ENCODE data around the gene PTH1R. TPM values are rescaled to one million over a fixed set of nuclear protein-coding genes. Genes with fewer than 3 reads are reported as not detected.

Gene PTH1R
- polyA plus RNA-seq, 1 donor (not counting 4 experiments of a cell fraction or from before 2014, with no cell fraction given) = not detected

GRCh38 chr3:46884427-46884826, 6.9 kb downstream of the PTH1R start:
- TF ChIP-seq CTCF (optimal IDR thresholded peaks at IDR 0.05 in 1 of 3, IDR thresholded peaks at IDR 0.05 in 1 of 3, conservative IDR thresholded peaks at IDR 0.05 in 1 of 3; ENCODE audit: extremely low read depth in 1 of 3, insufficient read depth in 2 of 3, low read length in 3 of 3) (no peak), EZH2 (IDR thresholded peaks at IDR 0.05; ENCODE audit: low read length) (peak; percentile 7)
- no peak for FAIRE-seq
- Histone ChIP-seq H3K4me1 (ENCODE audit: control insufficient read depth, extremely low read depth, insufficient read depth, low read length) (no peaks in the 10 kb centered on the region), H3K79me2 (ENCODE audit: control insufficient read depth, insufficient read depth, low read length) (no peaks in the 10 kb centered on the region), H3K27me3 (ENCODE audit: control insufficient read depth, extremely low read depth, insufficient read depth, low read length) (peaks cover 56% of the 10 kb centered on the region), H3K4me2 (ENCODE audit: control insufficient read depth, extremely low read depth, insufficient read depth, low read depth, low read length) (no peak overlapping the region), H3K9ac (ENCODE audit: control insufficient read depth, extremely low read depth, insufficient read depth, low read length) (no peak overlapping the region), H3K4me3 (ENCODE audit: control insufficient read depth in 2 of 3, extremely low read depth in 1 of 3, insufficient read depth in 2 of 3, low read depth in 1 of 3, low read length in 3 of 3) (no peak overlapping the region), H3K27ac (ENCODE audit: control insufficient read depth, insufficient read depth, low read length) (no peak overlapping the region), H2AFZ (ENCODE audit: control insufficient read depth, low read length) (no peak overlapping the region), H4K20me1 (ENCODE audit: control insufficient read depth, extremely low read depth, insufficient read depth, low read length) (no peaks in the 10 kb centered on the region), H3K36me3 (ENCODE audit: control insufficient read depth in 2 of 2, extremely low read depth in 1 of 2, insufficient read depth in 2 of 2, low read length in 2 of 2) (no peaks in the 10 kb centered on the region), H3K9me3 (ENCODE audit: control insufficient read depth, low read depth, low read length) (no peaks in the 10 kb centered on the region), H3K9me1 (ENCODE audit: control insufficient read depth, extremely low read depth, insufficient read depth, low read length) (no peaks in the 10 kb centered on the region)
- DNase-seq (ENCODE audit: low read depth, low spot score) = no peak
- dilution Hi-C loops (cut with MboI; ENCODE audit: extremely low pct_ligation_motif_present, low sequenced_read_pairs) = no loop called here

GRCh38 chr3:46884929-46885328, 7.4 kb downstream of the PTH1R start:
- Histone ChIP-seq H3K4me2 (ENCODE audit: control insufficient read depth, extremely low read depth, insufficient read depth, low read depth, low read length) (no peak overlapping the region), H2AFZ (ENCODE audit: control insufficient read depth, low read length) (no peak overlapping the region), H3K36me3 (ENCODE audit: control insufficient read depth in 2 of 2, extremely low read depth in 1 of 2, insufficient read depth in 2 of 2, low read length in 2 of 2) (no peaks in the 10 kb centered on the region), H3K79me2 (ENCODE audit: control insufficient read depth, insufficient read depth, low read length) (no peaks in the 10 kb centered on the region), H4K20me1 (ENCODE audit: control insufficient read depth, extremely low read depth, insufficient read depth, low read length) (no peaks in the 10 kb centered on the region), H3K27me3 (ENCODE audit: control insufficient read depth, extremely low read depth, insufficient read depth, low read length) (peaks cover 56% of the 10 kb centered on the region), H3K4me3 (ENCODE audit: control insufficient read depth in 2 of 3, extremely low read depth in 1 of 3, insufficient read depth in 2 of 3, low read depth in 1 of 3, low read length in 3 of 3) (no peak overlapping the region), H3K9ac (ENCODE audit: control insufficient read depth, extremely low read depth, insufficient read depth, low read length) (no peak overlapping the region), H3K4me1 (ENCODE audit: control insufficient read depth, extremely low read depth, insufficient read depth, low read length) (no peaks in the 10 kb centered on the region), H3K9me1 (ENCODE audit: control insufficient read depth, extremely low read depth, insufficient read depth, low read length) (no peaks in the 10 kb centered on the region), H3K27ac (ENCODE audit: control insufficient read depth, insufficient read depth, low read length) (no peak overlapping the region), H3K9me3 (ENCODE audit: control insufficient read depth, low read depth, low read length) (no peaks in the 10 kb centered on the region)
- dilution Hi-C loops (cut with MboI; ENCODE audit: extremely low pct_ligation_motif_present, low sequenced_read_pairs) = no loop called here
- no peak for FAIRE-seq
- TF ChIP-seq CTCF (optimal IDR thresholded peaks at IDR 0.05 in 1 of 3, IDR thresholded peaks at IDR 0.05 in 1 of 3, conservative IDR thresholded peaks at IDR 0.05 in 1 of 3; ENCODE audit: extremely low read depth in 1 of 3, insufficient read depth in 2 of 3, low read length in 3 of 3) (no peak), EZH2 (IDR thresholded peaks at IDR 0.05; ENCODE audit: low read length) (no peak)
- DNase-seq (ENCODE audit: low read depth, low spot score) = no peak
